Measurements from ENCODE around the gene COPS9.

Gene COPS9

GRCh38 chr2:240151477-240152031 is 15.4 kb upstream of the COPS9 start:
- no peak overlapping the region for H3K4me3 ChIP-seq (ENCODE audit: low read depth, low read length)
- no peak for TF ChIP-seq POLR2A (IDR thresholded peaks at IDR 0.05; ENCODE audit: extremely low read depth, insufficient read length)
- no peak for TF ChIP-seq MAX (IDR thresholded peaks at IDR 0.05; ENCODE audit: low read depth, low read length)
- no peak for DNase-seq (ENCODE audit: low read depth)

- H3K4me3 ChIP-seq (ENCODE audit: low read depth, low read length), result no peak overlapping the region
- peak; percentile 42 for DNase-seq (ENCODE audit: low read depth)
- no peak for TF ChIP-seq MAX (IDR thresholded peaks at IDR 0.05; ENCODE audit: low read depth, low read length)
- TF ChIP-seq CTCF (IDR thresholded peaks at IDR 0.05; ENCODE audit: low read depth, low read length), result peak; percentile 71
- no peak for TF ChIP-seq MYC (IDR thresholded peaks at IDR 0.05; ENCODE audit: low read depth, low read length)
- no peak for TF ChIP-seq POLR2A (IDR thresholded peaks at IDR 0.05; ENCODE audit: extremely low read depth, insufficient read length)
Observed at GRCh38 chr2:240149943-240150784, 14.1 kb upstream of the COPS9 start.

- TF ChIP-seq CTCF (IDR thresholded peaks at IDR 0.05; ENCODE audit: low read depth, low read length) (no peak), POLR2A (IDR thresholded peaks at IDR 0.05; ENCODE audit: extremely low read depth, insufficient read length) (no peak), MYC (IDR thresholded peaks at IDR 0.05; ENCODE audit: low read depth, low read length) (no peak), MAX (IDR thresholded peaks at IDR 0.05; ENCODE audit: low read depth, low read length) (no peak)
Observed at GRCh38 chr2:240147911-240148587, 11.9 kb upstream of the COPS9 start.

GRCh38 chr2:240147382-240147781 is 11.3 kb upstream of the COPS9 start:
- H3K4me3 ChIP-seq (ENCODE audit: low read depth, low read length), result no peak overlapping the region
- TF ChIP-seq MYC (IDR thresholded peaks at IDR 0.05; ENCODE audit: low read depth, low read length) (no peak), POLR2A (IDR thresholded peaks at IDR 0.05; ENCODE audit: extremely low read depth, insufficient read length) (no peak), MAX (IDR thresholded peaks at IDR 0.05; ENCODE audit: low read depth, low read length) (no peak), CTCF (IDR thresholded peaks at IDR 0.05; ENCODE audit: low read depth, low read length) (no peak)
- no peak for DNase-seq (ENCODE audit: low read depth)

More at GRCh38 chr2:240147911-240148587, 11.9 kb upstream of the COPS9 start:
- H3K4me3 ChIP-seq (ENCODE audit: low read depth, low read length), result no peak overlapping the region
- DNase-seq (ENCODE audit: low read depth), result no peak

- no peak for DNase-seq (ENCODE audit: low read depth)
- no peak for TF ChIP-seq CTCF (IDR thresholded peaks at IDR 0.05; ENCODE audit: low read depth, low read length)
- TF ChIP-seq POLR2A (IDR thresholded peaks at IDR 0.05; ENCODE audit: extremely low read depth, insufficient read length), result no peak
- TF ChIP-seq MYC (IDR thresholded peaks at IDR 0.05; ENCODE audit: low read depth, low read length), result no peak
- no peak for TF ChIP-seq MAX (IDR thresholded peaks at IDR 0.05; ENCODE audit: low read depth, low read length)
- H3K4me3 ChIP-seq (ENCODE audit: low read depth, low read length), result no peak overlapping the region
Observed at GRCh38 chr2:240146627-240147278, 10.6 kb upstream of the COPS9 start.

Measured in NB4 (cell line).